Panc1 (cell line): Measurements from ENCODE around the gene NKAIN2. TPM values are rescaled to one million over a fixed set of nuclear protein-coding genes. Genes with fewer than 3 reads are reported as not detected.

Source experiments
- ATAC-seq: fragments of 200-7000 bp; cut with Tn5 transposase; 2 replicates; pipeline ENCODE4 v1.9.1; 2020; ENCODE audit warnings: mild to moderate bottlenecking, moderate library complexity
- BruUV-seq: library from RNA; stranded (reverse); fragments of 400-500 nt; replicated peaks from 2 replicates; lab custom pipeline; 2021; lab: Mats Ljungman, UMichigan
- CTCF ChIA-PET: fragments of 300-600 bp; sonication (Branson Sonifier 250); formaldehyde crosslinking; loops from one replicate; lab custom pipeline; 2022; ENCODE audit warnings: antibody characterized with exemption; lab: Charles Lee
- POLR2A ChIA-PET: fragments of 300-600 bp; sonication (Branson Sonifier 250); formaldehyde crosslinking; loops from one replicate; lab custom pipeline; 2022; ENCODE audit warnings: antibody characterized with exemption; lab: Charles Lee
- DNase-seq: peaks from one replicate; pipeline ENCODE4 v3.0.0-alpha.2; 2010; ENCODE audit warnings: low read depth, low spot score
- H3K27ac ChIP-seq: 2 replicates; pipeline ENCODE4 v1.5.1; 2011; ENCODE audit warnings: mild to moderate bottlenecking, low read length, inconsistent platforms
- H3K27me3 ChIP-seq: fragments of 200-500 bp; sonication (Bioruptor generic); 2 replicates; pipeline ENCODE4 v1.6.0; 2014; ENCODE audit warnings: low read length, inconsistent platforms; ENCODE audit not compliant: control insufficient read depth, insufficient read depth
- H3K36me3 ChIP-seq: fragments of 200-500 bp; sonication (Bioruptor generic); 2 replicates; pipeline ENCODE4 v1.5.1; 2014; ENCODE audit warnings: inconsistent platforms, mild to moderate bottlenecking, low read length, moderate library complexity; ENCODE audit not compliant: control insufficient read depth, insufficient read depth
- H3K4me1 ChIP-seq: 2 replicates; pipeline ENCODE4 v1.5.1; 2011; ENCODE audit warnings: inconsistent platforms, mild to moderate bottlenecking, low read length, moderate library complexity; ENCODE audit not compliant: control insufficient read depth, insufficient read depth
- H3K4me3 ChIP-seq, 2 experiments: 2 replicates each; pipeline ENCODE4 v1.5.1; 2011 to 2012; ENCODE audit warnings: low read depth in 2 of 2, low read length in 2 of 2, mild to moderate bottlenecking in 2 of 2, inconsistent platforms in 1 of 2, moderate library complexity in 1 of 2
- H3K9me3 ChIP-seq: fragments of 200-500 bp; sonication (Bioruptor generic); 2 replicates; pipeline ENCODE4 v1.5.1; 2014; ENCODE audit warnings: low read depth, mild to moderate bottlenecking, inconsistent platforms, low read length, moderate library complexity; ENCODE audit not compliant: control insufficient read depth, insufficient read depth
- CTCF ChIP-seq: fragments of 450-650 bp; IDR thresholded peaks from 2 replicates; pipeline ENCODE4 v1.5.1; 2017; ENCODE audit warnings: mild to moderate bottlenecking
- POLR2AphosphoS5 ChIP-seq: IDR thresholded peaks from 2 replicates; pipeline ENCODE4 v1.6.1; 2012; ENCODE audit warnings: mild to moderate bottlenecking, low read depth, low read length, moderate library complexity
- SIN3A ChIP-seq: IDR thresholded peaks from 2 replicates; pipeline ENCODE4 v1.6.1; 2012; ENCODE audit warnings: low read depth, mild to moderate bottlenecking, low read length, moderate library complexity, borderline replicate concordance; ENCODE audit not compliant: insufficient read depth
- TCF7L2 ChIP-seq: IDR thresholded peaks from 2 replicates; pipeline ENCODE4 v1.6.1; 2011; ENCODE audit warnings: mild to moderate bottlenecking, low read depth, low read length, inconsistent platforms
- in situ Hi-C: cut with HindIII; loops from 2 replicates; pipeline ENCODE4 v1.10.0; 2016; ENCODE audit warnings: low sequenced_read_pairs, low pct_unique_long_range_greater_than_20kb
- intact Hi-C: fragments of 100-400 bp; cut with micrococcal nuclease; formaldehyde crosslinking; loops from one replicate; pipeline ENCODE4 v1.10.0; 2022; ENCODE audit not compliant: unreplicated experiment
- total RNA-seq: library from RNA; stranded (reverse); gene quantifications from one replicate; pipeline ENCODE4 v1.2.1, GENCODE V29; 2021; ENCODE audit not compliant: unreplicated experiment
- TF ChIP-seq, protein P1 (sequence below), 2 experiments: IDR thresholded peaks; 2 replicates each; pipeline ENCODE4 v1.6.1; 2011 to 2012; ENCODE audit warnings: low read depth in 2 of 2, control low read depth in 1 of 2, low read length in 1 of 2, mild to moderate bottlenecking in 1 of 2, moderate library complexity in 1 of 2; ENCODE audit not compliant: insufficient read depth in 1 of 2

The NKAIN2 gene
- total RNA-seq, 1 experiment from 2014 or later: 2.6 TPM

DNA sequence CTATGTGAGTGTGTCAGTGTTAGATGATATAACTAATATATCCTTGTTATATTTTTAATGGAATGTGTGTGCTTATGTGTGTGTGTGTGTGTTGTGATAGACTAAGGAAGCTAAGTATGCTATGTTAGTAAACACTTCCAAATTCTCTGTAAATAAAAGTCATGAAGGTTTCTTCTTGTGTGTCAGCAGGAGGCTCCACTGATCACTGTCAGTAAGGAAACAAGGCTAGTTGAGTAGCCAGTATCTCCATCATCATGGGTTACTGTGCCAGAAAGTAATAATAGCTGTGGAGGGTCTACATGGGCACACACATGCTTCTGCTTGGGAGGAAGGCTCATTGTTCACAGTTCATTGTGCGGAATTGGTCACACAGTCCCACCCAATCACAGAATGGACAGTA, 855.8 kb downstream of the NKAIN2 start:
- no peaks in the 10 kb centered on the region for H3K27me3 ChIP-seq
- POLR2A ChIA-PET: no interaction called here
- TF ChIP-seq CTCF: peak; percentile 21; the same call in 1 of the 2 replicates
- TF ChIP-seq SIN3A: no peak
- no peak for TF ChIP-seq POLR2AphosphoS5
- no peak for TF ChIP-seq TCF7L2
- no peaks in the 10 kb centered on the region for H3K36me3 ChIP-seq
- peak overlapping the region; percentile 64; the same call in 1 of the 2 replicates for H3K27ac ChIP-seq
- CTCF ChIA-PET: no interaction called here
- ATAC-seq: no peak
- no peak for DNase-seq
- 0 out of 2 replicates have a peak, but pooled peaks cover 3% of the 10 kb centered on the region for H3K9me3 ChIP-seq
- in situ Hi-C loops (no loop called here), intact Hi-C loops (no loop called here)
- BruUV-seq: no TSS peak
- peaks cover 11% of the 10 kb centered on the region for H3K4me1 ChIP-seq
- H3K4me3 ChIP-seq: no peak overlapping the region

GRCh38 chr6:124660185-124660584, 856.5 kb downstream of the NKAIN2 start:
- ATAC-seq: no peak
- Histone ChIP-seq H3K4me3 (no peak overlapping the region), H3K27me3 (no peaks in the 10 kb centered on the region), H3K9me3 (0 out of 2 replicates have a peak, but pooled peaks cover 3% of the 10 kb centered on the region), H3K4me1 (peaks cover 11% of the 10 kb centered on the region), H3K27ac (peak overlapping the region; percentile 64; the same call in 1 of the 2 replicates), H3K36me3 (no peaks in the 10 kb centered on the region)
- CTCF ChIA-PET: no interaction called here
- DNase-seq: no peak
- intact Hi-C loops: no loop called here
- POLR2A ChIA-PET: no interaction called here
- in situ Hi-C loops: no loop called here
- BruUV-seq: no TSS peak
- TF ChIP-seq CTCF (no peak), TCF7L2 (no peak), SIN3A (no peak), POLR2AphosphoS5 (no peak)
- TF ChIP-seq, protein P1, sequence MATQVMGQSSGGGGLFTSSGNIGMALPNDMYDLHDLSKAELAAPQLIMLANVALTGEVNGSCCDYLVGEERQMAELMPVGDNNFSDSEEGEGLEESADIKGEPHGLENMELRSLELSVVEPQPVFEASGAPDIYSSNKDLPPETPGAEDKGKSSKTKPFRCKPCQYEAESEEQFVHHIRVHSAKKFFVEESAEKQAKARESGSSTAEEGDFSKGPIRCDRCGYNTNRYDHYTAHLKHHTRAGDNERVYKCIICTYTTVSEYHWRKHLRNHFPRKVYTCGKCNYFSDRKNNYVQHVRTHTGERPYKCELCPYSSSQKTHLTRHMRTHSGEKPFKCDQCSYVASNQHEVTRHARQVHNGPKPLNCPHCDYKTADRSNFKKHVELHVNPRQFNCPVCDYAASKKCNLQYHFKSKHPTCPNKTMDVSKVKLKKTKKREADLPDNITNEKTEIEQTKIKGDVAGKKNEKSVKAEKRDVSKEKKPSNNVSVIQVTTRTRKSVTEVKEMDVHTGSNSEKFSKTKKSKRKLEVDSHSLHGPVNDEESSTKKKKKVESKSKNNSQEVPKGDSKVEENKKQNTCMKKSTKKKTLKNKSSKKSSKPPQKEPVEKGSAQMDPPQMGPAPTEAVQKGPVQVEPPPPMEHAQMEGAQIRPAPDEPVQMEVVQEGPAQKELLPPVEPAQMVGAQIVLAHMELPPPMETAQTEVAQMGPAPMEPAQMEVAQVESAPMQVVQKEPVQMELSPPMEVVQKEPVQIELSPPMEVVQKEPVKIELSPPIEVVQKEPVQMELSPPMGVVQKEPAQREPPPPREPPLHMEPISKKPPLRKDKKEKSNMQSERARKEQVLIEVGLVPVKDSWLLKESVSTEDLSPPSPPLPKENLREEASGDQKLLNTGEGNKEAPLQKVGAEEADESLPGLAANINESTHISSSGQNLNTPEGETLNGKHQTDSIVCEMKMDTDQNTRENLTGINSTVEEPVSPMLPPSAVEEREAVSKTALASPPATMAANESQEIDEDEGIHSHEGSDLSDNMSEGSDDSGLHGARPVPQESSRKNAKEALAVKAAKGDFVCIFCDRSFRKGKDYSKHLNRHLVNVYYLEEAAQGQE (IDR thresholded peaks at IDR 0.05; ENCODE audit: insufficient read depth in 1 of 2, low read depth in 2 of 2, low read length in 1 of 2): no peak
